ENCODE data around the gene HEXIM1.
A peak's percentile ranks its signal among the peaks of the same experiment; 100 is the strongest.
"Not testable (repeated sequence)": the region's sequence is repeated elsewhere in the genome, so short reads cannot be mapped to it uniquely, and the experiment has no call there.

Gene HEXIM1

GRCh38 chr17:45121055-45121454 is 27.2 kb upstream of the HEXIM1 start:
- peaks cover 14% of the 10 kb centered on the region for H3K4me1 ChIP-seq
- no peak overlapping the region for H3K4me3 ChIP-seq (ENCODE audit: low read depth, low read length)
- H3K27me3 ChIP-seq = no peaks in the 10 kb centered on the region
- H3K36me3 ChIP-seq = no peaks in the 10 kb centered on the region
- TF ChIP-seq, protein P1, sequence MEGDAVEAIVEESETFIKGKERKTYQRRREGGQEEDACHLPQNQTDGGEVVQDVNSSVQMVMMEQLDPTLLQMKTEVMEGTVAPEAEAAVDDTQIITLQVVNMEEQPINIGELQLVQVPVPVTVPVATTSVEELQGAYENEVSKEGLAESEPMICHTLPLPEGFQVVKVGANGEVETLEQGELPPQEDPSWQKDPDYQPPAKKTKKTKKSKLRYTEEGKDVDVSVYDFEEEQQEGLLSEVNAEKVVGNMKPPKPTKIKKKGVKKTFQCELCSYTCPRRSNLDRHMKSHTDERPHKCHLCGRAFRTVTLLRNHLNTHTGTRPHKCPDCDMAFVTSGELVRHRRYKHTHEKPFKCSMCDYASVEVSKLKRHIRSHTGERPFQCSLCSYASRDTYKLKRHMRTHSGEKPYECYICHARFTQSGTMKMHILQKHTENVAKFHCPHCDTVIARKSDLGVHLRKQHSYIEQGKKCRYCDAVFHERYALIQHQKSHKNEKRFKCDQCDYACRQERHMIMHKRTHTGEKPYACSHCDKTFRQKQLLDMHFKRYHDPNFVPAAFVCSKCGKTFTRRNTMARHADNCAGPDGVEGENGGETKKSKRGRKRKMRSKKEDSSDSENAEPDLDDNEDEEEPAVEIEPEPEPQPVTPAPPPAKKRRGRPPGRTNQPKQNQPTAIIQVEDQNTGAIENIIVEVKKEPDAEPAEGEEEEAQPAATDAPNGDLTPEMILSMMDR (IDR thresholded peaks at IDR 0.05; ENCODE audit: low read depth, low read length) = no peak
- DNase-seq = no peak
- H3K9me3 ChIP-seq = no peaks in the 10 kb centered on the region

DNA sequence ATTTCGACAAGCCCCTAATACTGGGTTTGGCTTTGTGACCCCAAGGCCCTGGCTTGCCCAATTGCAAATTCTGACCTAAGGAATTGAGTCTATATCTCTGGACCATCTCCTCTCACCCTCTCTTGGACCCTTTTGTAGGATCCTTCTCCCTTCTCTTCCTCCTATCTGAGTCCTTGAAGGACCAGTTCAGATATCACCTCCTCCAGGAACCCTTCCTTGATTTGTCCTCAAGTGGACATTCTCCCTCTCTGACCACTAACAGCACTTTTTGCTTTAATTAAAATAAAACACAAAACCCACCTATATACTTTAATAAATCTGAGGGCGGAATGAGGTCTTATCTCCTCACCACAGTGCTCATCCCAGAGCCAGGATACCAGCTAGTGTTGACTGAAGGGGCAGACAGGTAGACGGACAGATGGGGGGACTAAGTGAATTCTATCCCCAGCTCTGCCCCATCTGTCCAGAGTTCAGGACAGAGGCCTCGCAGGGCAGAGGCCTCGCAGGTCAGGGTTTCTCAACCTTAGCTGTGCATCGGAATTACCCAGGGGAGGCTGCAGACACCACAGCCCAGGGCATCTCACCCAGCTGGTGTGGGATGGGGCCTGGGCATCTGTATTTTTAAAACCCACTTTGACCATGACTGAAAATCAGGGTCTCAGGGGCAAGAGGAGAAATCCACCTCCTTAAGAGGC is 25.1 kb upstream of the HEXIM1 start:
- H3K9me3 ChIP-seq = no peaks in the 10 kb centered on the region
- no peaks in the 10 kb centered on the region for H3K36me3 ChIP-seq
- DNase-seq = no peak
- no peaks in the 10 kb centered on the region for H3K27me3 ChIP-seq
- peaks cover 14% of the 10 kb centered on the region for H3K4me1 ChIP-seq
- TF ChIP-seq, protein P1 (IDR thresholded peaks at IDR 0.05; ENCODE audit: low read depth, low read length) = no peak
- no peak overlapping the region for H3K4me3 ChIP-seq (ENCODE audit: low read depth, low read length)

- TF ChIP-seq, protein P1 (IDR thresholded peaks at IDR 0.05; ENCODE audit: low read depth, low read length) = no peak
- DNase-seq = peak; percentile 91
- H3K9me3 ChIP-seq = no peaks in the 10 kb centered on the region
- no peaks in the 10 kb centered on the region for H3K27me3 ChIP-seq
- peaks cover 14% of the 10 kb centered on the region for H3K4me1 ChIP-seq
- no peaks in the 10 kb centered on the region for H3K36me3 ChIP-seq
- no peak overlapping the region for H3K4me3 ChIP-seq (ENCODE audit: low read depth, low read length)
Observed at GRCh38 chr17:45123930-45124796, 24.1 kb upstream of the HEXIM1 start.

DNA sequence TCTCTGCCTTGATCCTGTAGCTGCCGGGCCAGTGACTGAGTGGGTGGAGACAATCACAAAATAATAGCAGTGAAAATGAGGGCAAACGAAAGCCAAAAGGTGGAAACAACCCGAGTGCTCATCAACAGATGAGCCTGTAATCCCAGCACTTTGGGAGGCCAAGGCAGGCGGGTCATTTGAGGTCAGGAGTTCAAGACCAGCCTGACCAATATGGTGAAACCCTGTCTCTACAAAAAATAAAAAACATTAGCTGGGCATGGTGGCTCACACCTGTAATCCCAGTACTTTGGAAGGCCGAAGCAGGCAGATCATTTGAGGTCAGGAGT is 23.5 kb upstream of the HEXIM1 start:
- not testable (repeated sequence) for H3K36me3 ChIP-seq; H3K9me3 ChIP-seq; H3K4me3 ChIP-seq (ENCODE audit: low read depth, low read length); H3K27me3 ChIP-seq; DNase-seq
- peaks cover 14% of the 10 kb centered on the region for H3K4me1 ChIP-seq

- DNase-seq = no peak
- Histone ChIP-seq H3K9me3 (no peaks in the 10 kb centered on the region), H3K4me3 (ENCODE audit: low read depth, low read length) (no peak overlapping the region), H3K36me3 (no peaks in the 10 kb centered on the region), H3K27me3 (no peaks in the 10 kb centered on the region), H3K4me1 (peaks cover 14% of the 10 kb centered on the region)
- TF ChIP-seq, protein P1 (IDR thresholded peaks at IDR 0.05; ENCODE audit: low read depth, low read length) = no peak
Observed at GRCh38 chr17:45125509-45125908, 22.8 kb upstream of the HEXIM1 start.

GRCh38 chr17:45127207-45127547 is 21.1 kb upstream of the HEXIM1 start:
- H3K36me3 ChIP-seq = no peaks in the 10 kb centered on the region
- TF ChIP-seq, protein P1 (IDR thresholded peaks at IDR 0.05; ENCODE audit: low read depth, low read length) = no peak
- DNase-seq = peak; percentile 10
- H3K9me3 ChIP-seq = no peaks in the 10 kb centered on the region
- H3K4me3 ChIP-seq (ENCODE audit: low read depth, low read length) = no peak overlapping the region
- peaks cover 14% of the 10 kb centered on the region for H3K4me1 ChIP-seq
- H3K27me3 ChIP-seq = no peaks in the 10 kb centered on the region

Data from BE2C (cell line).